ENCODE data around the gene BMERB1. TPM values are rescaled to one million over a fixed set of nuclear protein-coding genes. Genes with fewer than 3 reads are reported as not detected.

BMERB1 gene
- total RNA-seq, 1 donor from 2014 or later = 20.1 TPM

DNA sequence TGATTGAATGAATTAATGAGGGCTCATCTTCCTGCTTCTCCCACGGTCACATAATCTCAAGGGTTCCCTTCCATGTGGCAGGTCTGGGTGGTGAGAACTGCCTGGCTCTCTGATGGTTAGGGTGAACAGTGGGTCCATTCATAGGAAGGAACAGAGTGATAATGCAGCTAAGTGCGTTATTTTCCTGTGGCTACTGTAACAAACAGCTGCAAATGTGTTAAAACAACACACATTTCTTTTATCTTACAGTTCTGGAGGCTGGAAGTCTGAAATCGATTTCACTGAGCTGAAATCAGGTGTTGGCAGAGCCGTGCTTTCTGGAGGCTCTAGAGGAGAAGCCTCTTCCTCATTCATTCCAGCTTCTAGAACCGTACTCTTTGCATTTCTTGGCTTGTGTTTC is 95.3 kb downstream of the BMERB1 start:
- Histone ChIP-seq H3K79me2 (ENCODE audit: insufficient read depth, low read length) (no peaks in the 10 kb centered on the region), H3K4me1 (ENCODE audit: insufficient read depth, low read length) (no peaks in the 10 kb centered on the region), H3K4me2 (ENCODE audit: low read length) (no peak overlapping the region), H3K9me3 (ENCODE audit: insufficient read depth, low read depth, low read length) (no peaks in the 10 kb centered on the region), H2AFZ (ENCODE audit: low read depth, low read length) (no peak overlapping the region), H3K27ac (ENCODE audit: low read depth, low read length) (no peak overlapping the region), H3K9ac (ENCODE audit: low read length) (no peak overlapping the region), H3K4me3 (ENCODE audit: insufficient read depth, low read depth, low read length) (no peak overlapping the region), H3K27me3 (ENCODE audit: insufficient read depth, low read length) (no peaks in the 10 kb centered on the region), H4K20me1 (ENCODE audit: insufficient read depth, low read length) (no peaks in the 10 kb centered on the region), H3K36me3 (ENCODE audit: insufficient read depth, low read length) (no peaks in the 10 kb centered on the region)
- FAIRE-seq (no peak), DNase-seq (ENCODE audit: low read depth) (no peak)
- TF ChIP-seq, protein P1, sequence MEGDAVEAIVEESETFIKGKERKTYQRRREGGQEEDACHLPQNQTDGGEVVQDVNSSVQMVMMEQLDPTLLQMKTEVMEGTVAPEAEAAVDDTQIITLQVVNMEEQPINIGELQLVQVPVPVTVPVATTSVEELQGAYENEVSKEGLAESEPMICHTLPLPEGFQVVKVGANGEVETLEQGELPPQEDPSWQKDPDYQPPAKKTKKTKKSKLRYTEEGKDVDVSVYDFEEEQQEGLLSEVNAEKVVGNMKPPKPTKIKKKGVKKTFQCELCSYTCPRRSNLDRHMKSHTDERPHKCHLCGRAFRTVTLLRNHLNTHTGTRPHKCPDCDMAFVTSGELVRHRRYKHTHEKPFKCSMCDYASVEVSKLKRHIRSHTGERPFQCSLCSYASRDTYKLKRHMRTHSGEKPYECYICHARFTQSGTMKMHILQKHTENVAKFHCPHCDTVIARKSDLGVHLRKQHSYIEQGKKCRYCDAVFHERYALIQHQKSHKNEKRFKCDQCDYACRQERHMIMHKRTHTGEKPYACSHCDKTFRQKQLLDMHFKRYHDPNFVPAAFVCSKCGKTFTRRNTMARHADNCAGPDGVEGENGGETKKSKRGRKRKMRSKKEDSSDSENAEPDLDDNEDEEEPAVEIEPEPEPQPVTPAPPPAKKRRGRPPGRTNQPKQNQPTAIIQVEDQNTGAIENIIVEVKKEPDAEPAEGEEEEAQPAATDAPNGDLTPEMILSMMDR (IDR thresholded peaks at IDR 0.05; ENCODE audit: insufficient read depth, low read depth, low read length) = no peak
- TF ChIP-seq EZH2 (IDR thresholded peaks at IDR 0.05; ENCODE audit: insufficient read depth, low read length) = no peak
- H3K9me3 Mint-ChIP-seq (ENCODE audit: unreplicated experiment) = peaks cover 2% of the 10 kb centered on the region
- no peak overlapping the region for H3K4me3 Mint-ChIP-seq (ENCODE audit: unreplicated experiment)
- no peak overlapping the region for H3K27ac Mint-ChIP-seq (ENCODE audit: unreplicated experiment)
- H3K4me1 Mint-ChIP-seq (ENCODE audit: low read depth, unreplicated experiment) = no peaks in the 10 kb centered on the region
- H3K27me3 Mint-ChIP-seq (ENCODE audit: low read depth, unreplicated experiment) = peaks cover 4% of the 10 kb centered on the region
- peaks cover 18% of the 10 kb centered on the region for H3K36me3 Mint-ChIP-seq (ENCODE audit: low read depth, unreplicated experiment)

DNA sequence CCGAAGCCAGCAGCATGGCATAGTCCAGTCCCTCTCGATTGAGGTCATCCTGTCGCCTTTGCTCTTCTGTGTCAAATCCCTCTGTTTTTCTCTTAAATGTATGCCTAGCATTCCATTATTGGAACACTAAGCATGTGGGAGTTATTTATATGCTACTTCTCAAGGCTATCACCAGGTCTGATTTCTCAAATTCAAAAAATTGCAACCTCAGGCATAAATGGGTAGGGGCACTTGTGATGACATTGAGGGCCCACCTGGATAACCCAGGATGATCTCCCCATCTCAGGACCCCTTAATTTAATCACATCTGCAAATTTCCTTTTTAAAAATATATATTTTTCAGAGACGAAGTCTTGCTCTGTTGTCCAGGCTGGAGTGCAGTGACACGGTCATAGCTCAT is 95.7 kb downstream of the BMERB1 start:
- no peaks in the 10 kb centered on the region for H3K4me1 Mint-ChIP-seq (ENCODE audit: low read depth, unreplicated experiment)
- no peaks in the 10 kb centered on the region for H3K9me3 ChIP-seq (ENCODE audit: insufficient read depth, low read depth, low read length)

DNA sequence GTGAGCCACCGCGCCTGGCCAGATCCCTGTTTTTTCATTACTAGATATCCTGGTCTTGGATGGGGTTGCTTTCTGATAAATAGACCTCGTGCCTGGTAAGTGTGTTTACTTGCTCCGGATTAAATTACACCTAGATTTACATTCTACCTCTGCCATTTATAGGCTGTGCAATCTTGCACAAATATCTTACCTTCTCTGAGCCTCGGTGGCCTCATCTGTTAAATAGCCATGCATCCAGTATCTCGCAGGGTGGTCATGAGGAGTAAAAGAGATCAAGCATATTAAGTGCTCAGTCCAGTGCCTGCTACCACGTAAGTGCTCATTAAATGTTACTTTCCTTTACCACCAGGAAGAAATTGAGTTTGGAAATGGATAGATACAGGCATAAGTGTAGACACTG is 98.4 kb downstream of the BMERB1 start:
- Mint-ChIP-seq H3K36me3 (ENCODE audit: low read depth, unreplicated experiment) (peaks cover 27% of the 10 kb centered on the region), H3K27me3 (ENCODE audit: low read depth, unreplicated experiment) (peaks cover 4% of the 10 kb centered on the region), H3K4me3 (ENCODE audit: unreplicated experiment) (no peak overlapping the region), H3K27ac (ENCODE audit: unreplicated experiment) (no peak overlapping the region), H3K4me1 (ENCODE audit: low read depth, unreplicated experiment) (no peaks in the 10 kb centered on the region), H3K9me3 (ENCODE audit: unreplicated experiment) (peaks cover 4% of the 10 kb centered on the region)
- no peak for TF ChIP-seq EZH2 (IDR thresholded peaks at IDR 0.05; ENCODE audit: insufficient read depth, low read length)
- TF ChIP-seq, protein P1 (IDR thresholded peaks at IDR 0.05; ENCODE audit: insufficient read depth, low read depth, low read length) = no peak
- Histone ChIP-seq H4K20me1 (ENCODE audit: insufficient read depth, low read length) (peaks cover 8% of the 10 kb centered on the region), H3K27ac (ENCODE audit: low read depth, low read length) (no peak overlapping the region), H3K79me2 (ENCODE audit: insufficient read depth, low read length) (no peaks in the 10 kb centered on the region), H2AFZ (ENCODE audit: low read depth, low read length) (no peak overlapping the region), H3K9me3 (ENCODE audit: insufficient read depth, low read depth, low read length) (no peaks in the 10 kb centered on the region), H3K4me1 (ENCODE audit: insufficient read depth, low read length) (no peaks in the 10 kb centered on the region), H3K4me3 (ENCODE audit: insufficient read depth, low read depth, low read length) (no peak overlapping the region), H3K36me3 (ENCODE audit: insufficient read depth, low read length) (no peaks in the 10 kb centered on the region), H3K4me2 (ENCODE audit: low read length) (no peak overlapping the region), H3K9ac (ENCODE audit: low read length) (no peak overlapping the region), H3K27me3 (ENCODE audit: insufficient read depth, low read length) (no peaks in the 10 kb centered on the region)
- FAIRE-seq (no peak), DNase-seq (ENCODE audit: low read depth) (no peak)

More for the DNA sequence above, 95.7 kb downstream of the BMERB1 start:
- no peak for FAIRE-seq
- H3K27me3 Mint-ChIP-seq (ENCODE audit: low read depth, unreplicated experiment) = peaks cover 4% of the 10 kb centered on the region
- no peak overlapping the region for H3K4me3 Mint-ChIP-seq (ENCODE audit: unreplicated experiment)
- Histone ChIP-seq H3K4me1 (ENCODE audit: insufficient read depth, low read length) (no peaks in the 10 kb centered on the region), H3K27ac (ENCODE audit: low read depth, low read length) (no peak overlapping the region), H3K4me3 (ENCODE audit: insufficient read depth, low read depth, low read length) (no peak overlapping the region), H3K79me2 (ENCODE audit: insufficient read depth, low read length) (no peaks in the 10 kb centered on the region), H3K9ac (ENCODE audit: low read length) (no peak overlapping the region), H4K20me1 (ENCODE audit: insufficient read depth, low read length) (no peaks in the 10 kb centered on the region), H3K27me3 (ENCODE audit: insufficient read depth, low read length) (no peaks in the 10 kb centered on the region), H3K4me2 (ENCODE audit: low read length) (no peak overlapping the region), H3K36me3 (ENCODE audit: insufficient read depth, low read length) (no peaks in the 10 kb centered on the region), H2AFZ (ENCODE audit: low read depth, low read length) (no peak overlapping the region)
- H3K27ac Mint-ChIP-seq (ENCODE audit: unreplicated experiment) = no peak overlapping the region
- no peak for DNase-seq (ENCODE audit: low read depth)
- TF ChIP-seq, protein P1 (IDR thresholded peaks at IDR 0.05; ENCODE audit: insufficient read depth, low read depth, low read length) = no peak
- TF ChIP-seq EZH2 (IDR thresholded peaks at IDR 0.05; ENCODE audit: insufficient read depth, low read length) = no peak
- peaks cover 18% of the 10 kb centered on the region for H3K36me3 Mint-ChIP-seq (ENCODE audit: low read depth, unreplicated experiment)
- H3K9me3 Mint-ChIP-seq (ENCODE audit: unreplicated experiment) = peaks cover 2% of the 10 kb centered on the region

All from astrocyte (in vitro differentiated cells and primary cell).